ENCODE data around the gene GNG4. TPM values are rescaled to one million over a fixed set of nuclear protein-coding genes. Genes with fewer than 3 reads are reported as not detected.

GNG4 gene
- total and polyA plus RNA-seq, 2 donors (not counting 1 experiment from before 2014, with no cell fraction given): 0.52 TPM; not detected in 1

- Histone ChIP-seq H3K79me2 (ENCODE audit: control insufficient read depth, insufficient read depth, low read length) (no peaks in the 10 kb centered on the region), H3K9ac (ENCODE audit: low read length) (no peak overlapping the region), H2AFZ (ENCODE audit: insufficient read depth, low read depth, low read length, poor library complexity, severe bottlenecking) (no peak overlapping the region), H3K9me3 (ENCODE audit: control extremely low read depth in 1 of 3, control insufficient read depth in 2 of 3, insufficient read depth in 1 of 3, low read length in 2 of 3) (peaks cover 0 to 14% (median 1%) of the 10 kb centered on the region in 3 donors), H3K27me3 (replicated peaks in 1 of 4; ENCODE audit: control extremely low read depth in 1 of 4, control insufficient read depth in 3 of 4, insufficient read depth in 4 of 4, low read length in 3 of 4) (peaks cover 0 to 2% (median 0%) of the 10 kb centered on the region in 4 experiments), H3K27ac (ENCODE audit: low read length in 2 of 2) (no peak overlapping the region), H3K36me3 (replicated peaks in 1 of 2; ENCODE audit: control extremely low read depth in 1 of 2, control insufficient read depth in 1 of 2, extremely low read depth in 1 of 2, insufficient read depth in 2 of 2, low read length in 1 of 2) (no peaks in the 10 kb centered on the region), H3K4me1 (ENCODE audit: control insufficient read depth in 2 of 2, insufficient read depth in 2 of 2, low read length in 2 of 2) (no peaks in the 10 kb centered on the region), H4K20me1 (ENCODE audit: control insufficient read depth, insufficient read depth, low read length, poor library complexity, severe bottlenecking) (no peaks in the 10 kb centered on the region), H3K4me2 (replicated peaks; ENCODE audit: low read depth, low read length, poor library complexity, severe bottlenecking) (no peak overlapping the region), H3K4me3 (ENCODE audit: control extremely low read depth in 1 of 5, extremely low read depth in 1 of 5, insufficient read depth in 1 of 5, low read depth in 2 of 5, low read length in 4 of 5) (no peak overlapping the region)
- POLR2A ChIA-PET: no interaction called here
- 93% methylated on average over 10 of the region's 10 CpGs for WGBS (ENCODE audit: insufficient coverage)
- Mint-ChIP-seq H3K9me3 (ENCODE audit: insufficient read depth) (peaks cover 6% of the 10 kb centered on the region), H3K27me3 (peaks cover 42% of the 10 kb centered on the region), H3K4me3 (no peak overlapping the region), H3K4me1 (no peaks in the 10 kb centered on the region), H3K27ac (no peak overlapping the region)
- CTCF ChIA-PET: no interaction called here
- TF ChIP-seq CTCF (IDR thresholded peaks at IDR 0.05) (no peak), EZH2 (IDR thresholded peaks at IDR 0.05; ENCODE audit: borderline replicate concordance, insufficient read depth, low read depth, low read length, poor library complexity, severe bottlenecking) (no peak)
- DNase-seq (no peak), ATAC-seq (ENCODE audit: low read depth) (no peak)
- intact Hi-C loops (cut with micrococcal nuclease): no loop called here
These were observed 67.5 kb downstream of the GNG4 start for GRCh38 chr1:235582130-235582529.

GRCh38 chr1:235579891-235580290, 69.7 kb downstream of the GNG4 start:
- TF ChIP-seq CTCF (IDR thresholded peaks at IDR 0.05) (no peak), EZH2 (IDR thresholded peaks at IDR 0.05; ENCODE audit: borderline replicate concordance, insufficient read depth, low read depth, low read length, poor library complexity, severe bottlenecking) (no peak)
- ATAC-seq (ENCODE audit: low read depth) (no peak), DNase-seq (no peak)
- WGBS (ENCODE audit: insufficient coverage): no CpG with 5 or more reads among the region's 3 CpGs
- Mint-ChIP-seq H3K27me3 (peaks cover 27% of the 10 kb centered on the region), H3K9me3 (ENCODE audit: insufficient read depth) (peaks cover 4% of the 10 kb centered on the region), H3K27ac (no peak overlapping the region), H3K4me3 (no peak overlapping the region), H3K4me1 (no peaks in the 10 kb centered on the region)
- Histone ChIP-seq H3K27me3 (replicated peaks in 1 of 4; ENCODE audit: control extremely low read depth in 1 of 4, control insufficient read depth in 3 of 4, insufficient read depth in 4 of 4, low read length in 3 of 4) (no peaks in the 10 kb centered on the region), H3K36me3 (replicated peaks in 1 of 2; ENCODE audit: control extremely low read depth in 1 of 2, control insufficient read depth in 1 of 2, extremely low read depth in 1 of 2, insufficient read depth in 2 of 2, low read length in 1 of 2) (no peaks in the 10 kb centered on the region), H3K9me3 (ENCODE audit: control extremely low read depth in 1 of 3, control insufficient read depth in 2 of 3, insufficient read depth in 1 of 3, low read length in 2 of 3) (peaks cover 0 to 4% (median 1%) of the 10 kb centered on the region in 3 donors), H3K79me2 (ENCODE audit: control insufficient read depth, insufficient read depth, low read length) (no peaks in the 10 kb centered on the region), H2AFZ (ENCODE audit: insufficient read depth, low read depth, low read length, poor library complexity, severe bottlenecking) (no peak overlapping the region), H4K20me1 (ENCODE audit: control insufficient read depth, insufficient read depth, low read length, poor library complexity, severe bottlenecking) (no peaks in the 10 kb centered on the region), H3K4me1 (ENCODE audit: control insufficient read depth in 2 of 2, insufficient read depth in 2 of 2, low read length in 2 of 2) (no peaks in the 10 kb centered on the region), H3K27ac (ENCODE audit: low read length in 2 of 2) (no peak overlapping the region), H3K9ac (ENCODE audit: low read length) (no peak overlapping the region), H3K4me3 (ENCODE audit: control extremely low read depth in 1 of 5, extremely low read depth in 1 of 5, insufficient read depth in 1 of 5, low read depth in 2 of 5, low read length in 4 of 5) (no peak overlapping the region), H3K4me2 (replicated peaks; ENCODE audit: low read depth, low read length, poor library complexity, severe bottlenecking) (no peak overlapping the region)
- intact Hi-C loops (cut with micrococcal nuclease): no loop called here
- CTCF ChIA-PET: no interaction called here
- POLR2A ChIA-PET: no interaction called here

Measured in B cell (primary cell).